Activated CD8-positive, alpha-beta memory T cell treated with anti-CD3 and anti-CD28 coated beads, Interleukin-2, amount 50 U/mL, for 1 hour (primary cell): ENCODE data around the gene ABCA10.

Experiments
- DNase-seq: peaks from one replicate; pipeline ENCODE4 v3.0.0-alpha.2; 2020; ENCODE audit errors: extremely low read depth

Gene ABCA10

GRCh38 chr17:69164206-69164605 lies 64.4 kb downstream of the ABCA10 start:
- DNase-seq: no peak

GRCh38 chr17:69159418-69159817 lies 69.2 kb downstream of the ABCA10 start:
- DNase-seq: no peak

GRCh38 chr17:69154267-69154666 lies 74.4 kb downstream of the ABCA10 start:
- DNase-seq: no peak

- no peak for DNase-seq
Observed at GRCh38 chr17:69150333-69150732, 78.3 kb downstream of the ABCA10 start.

- no peak for DNase-seq
Observed at GRCh38 chr17:69147460-69147859, 81.2 kb downstream of the ABCA10 start.

- DNase-seq: no peak
Observed at GRCh38 chr17:69144331-69145255, 84.0 kb downstream of the ABCA10 start.

- DNase-seq: no peak
Observed at GRCh38 chr17:69143683-69144231, 84.9 kb downstream of the ABCA10 start.

GRCh38 chr17:69143151-69143550 lies 85.5 kb downstream of the ABCA10 start:
- DNase-seq: no peak

GRCh38 chr17:69142175-69142802 lies 86.3 kb downstream of the ABCA10 start:
- DNase-seq: no peak

- DNase-seq: no peak
Observed at GRCh38 chr17:69141431-69142174, 87.0 kb downstream of the ABCA10 start, which contains the start of gene ABCA6. ABCA6 (minus strand) TSS chr17:69141895; CDS start chr17:69140703, 1,192 bp downstream.

- DNase-seq: no peak
Observed at GRCh38 chr17:69134112-69134511, 94.5 kb downstream of the ABCA10 start.

- DNase-seq: no peak
Observed at GRCh38 chr17:69130627-69131296, 97.9 kb downstream of the ABCA10 start.

- no peak for DNase-seq
Observed at GRCh38 chr17:69123626-69124025, 105.0 kb downstream of the ABCA10 start.

- DNase-seq: no peak
Observed at GRCh38 chr17:69122065-69122464, 106.6 kb downstream of the ABCA10 start.

GRCh38 chr17:69117855-69118784 lies 110.5 kb downstream of the ABCA10 start:
- DNase-seq: no peak

GRCh38 chr17:69111794-69112193 lies 116.8 kb downstream of the ABCA10 start:
- no peak for DNase-seq

- no peak for DNase-seq
Observed at GRCh38 chr17:69105907-69106730, 122.5 kb downstream of the ABCA10 start.

GRCh38 chr17:69103557-69104233 lies 124.9 kb downstream of the ABCA10 start:
- DNase-seq: no peak

- no peak for DNase-seq
Observed at GRCh38 chr17:69098625-69099024, 130.0 kb downstream of the ABCA10 start.
